ENCODE data around the gene AVL9. TPM values are rescaled to one million over a fixed set of nuclear protein-coding genes. Genes with fewer than 3 reads are reported as not detected.

Gene AVL9
- total and polyA plus RNA-seq, 9 of the 15 experiments (the other 6 are each of a cell fraction or from before 2014, with no cell fraction given), result 6.4 to 66.2 (median 30.1) TPM

- TF ChIP-seq ZBTB40 (IDR thresholded peaks at IDR 0.05) (peak; percentile 99), ZBTB40 (CRISPR knock-in tag; IDR thresholded peaks at IDR 0.05) (no peak), GATAD2A (IDR thresholded peaks at IDR 0.05) (peak; percentile 34; the same call in 1 of the 2 replicates), ZMIZ1 (IDR thresholded peaks at IDR 0.05; ENCODE audit: low read depth in 2 of 2, low read length in 2 of 2) (peak in 1 of 2 experiments; percentile 93; a peak in 2 of 4 replicates), ZSCAN29 (IDR thresholded peaks at IDR 0.05) (0 out of 2 replicates have a peak, but pooled peaks have one; percentile 55), MEF2A (IDR thresholded peaks at IDR 0.05; ENCODE audit: control insufficient read depth, low read depth, low read length) (no peak), ZNF696 (CRISPR knock-in tag; conservative IDR thresholded peaks at IDR 0.05) (no peak), FOXK2 (conservative IDR thresholded peaks at IDR 0.05 in 1 of 2, IDR thresholded peaks at IDR 0.05 in 1 of 2; ENCODE audit: low read depth in 2 of 2) (peak; percentile 62 to 75; a peak in 3 of 4 replicates), ZNF609 (CRISPR knock-in tag; IDR thresholded peaks at IDR 0.05; ENCODE audit: borderline replicate concordance) (peak; percentile 86; the same call in 1 of the 2 replicates)
Observed at GRCh38 chr7:32490127-32490796, 5.0 kb upstream of the AVL9 start, which contains the start of gene LSM5 (continued).

Data from K562 (cell line).